H54 (cell line): ENCODE data around the gene PRR19.
A peak's percentile ranks its signal among the peaks of the same experiment; 100 is the strongest.

ENCODE experiments used
- DNase-seq: peaks from one replicate; pipeline ENCODE4 v3.0.0; 2011; ENCODE audit warnings: low spot score, mixed read lengths; ENCODE audit not compliant: insufficient read length
- FAIRE-seq: peaks from 3 replicates; lab custom pipeline; 2011; peaks lifted over from hg19 to GRCh38; lab: Jason Lieb, UNC
- POLR2A ChIP-seq: IDR thresholded peaks from 2 replicates; pipeline ENCODE4 v1.6.1; 2011; ENCODE audit warnings: low read depth, mild to moderate bottlenecking, low read length

The PRR19 gene

DNA sequence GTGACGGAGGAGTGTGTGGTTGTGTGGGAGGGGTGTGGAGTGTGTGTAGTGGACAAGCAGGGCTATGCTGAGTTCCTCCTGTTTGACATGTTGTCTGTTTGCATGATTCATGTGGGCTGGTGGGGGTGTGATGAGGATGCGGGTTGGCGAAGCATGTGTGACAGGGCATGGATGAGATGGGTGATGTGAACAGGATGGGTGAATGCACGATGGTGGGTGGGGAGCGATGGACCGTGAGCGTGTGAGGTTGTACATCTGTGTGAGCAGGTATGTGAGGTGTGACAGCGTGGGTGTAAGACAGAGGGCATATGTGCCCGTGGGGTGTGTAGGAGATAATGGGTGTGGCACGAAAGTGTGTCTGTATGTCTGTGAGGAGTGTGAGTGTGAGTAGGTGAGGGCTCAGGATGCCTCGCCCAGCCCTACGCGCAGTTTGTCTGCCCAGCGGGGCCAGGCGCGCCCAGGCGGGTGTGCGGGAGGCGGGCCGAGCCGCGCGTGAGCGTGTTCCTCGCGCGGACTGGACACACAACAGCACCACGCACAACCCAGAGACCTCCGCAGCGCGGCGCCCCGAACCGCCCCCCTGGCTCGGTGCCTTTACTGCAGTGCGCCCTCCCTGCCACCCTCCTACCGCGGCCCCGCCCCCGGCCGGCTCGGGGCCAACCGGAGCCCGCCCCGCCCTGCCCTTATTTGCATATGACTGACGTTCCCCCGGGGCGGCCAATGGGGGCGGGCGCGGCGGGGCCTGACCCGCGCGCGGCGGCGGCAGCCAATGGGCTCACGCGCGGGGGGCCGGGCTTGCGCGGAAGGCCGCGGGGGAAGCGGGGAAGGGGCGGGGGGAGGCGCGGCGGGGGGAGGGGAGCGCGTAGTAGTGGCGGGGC, 18.5 kb upstream of the PRR19 start:
- FAIRE-seq (no peak), DNase-seq (peak; percentile 99)

GRCh38 chr19:42284066-42284501, 17.8 kb upstream of the PRR19 start:
- TF ChIP-seq POLR2A = peak; percentile 34
- peak; percentile 93 for DNase-seq
- FAIRE-seq = no peak

More for the DNA sequence above, 18.5 kb upstream of the PRR19 start:
- TF ChIP-seq POLR2A = no peak

GRCh38 chr19:42284591-42285341, 17.2 kb upstream of the PRR19 start:
- DNase-seq (no peak), FAIRE-seq (no peak)
- TF ChIP-seq POLR2A = no peak; the same call in 1 of the 2 replicates

DNA sequence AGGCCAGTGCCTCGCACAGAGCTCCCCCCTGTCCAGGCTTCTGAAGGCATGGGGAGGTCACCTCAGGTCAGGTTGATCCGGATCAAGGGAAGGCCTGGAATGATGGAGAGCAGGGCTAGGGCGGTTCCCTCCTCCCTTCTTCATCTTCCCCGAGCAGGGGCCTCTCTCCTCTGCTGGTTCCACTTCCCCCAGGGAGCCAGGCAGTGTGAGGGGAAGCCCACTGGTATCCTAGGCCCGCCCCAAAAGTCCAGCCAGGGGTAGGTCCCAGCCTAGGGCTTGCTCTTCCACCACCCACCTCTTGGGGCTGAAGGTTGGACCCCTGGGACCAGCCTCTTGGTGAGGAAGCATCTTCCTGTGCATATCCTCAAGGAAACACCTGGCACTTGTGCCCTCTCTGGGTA, 16.4 kb upstream of the PRR19 start:
- FAIRE-seq (no peak), DNase-seq (no peak)
- no peak for TF ChIP-seq POLR2A

DNA sequence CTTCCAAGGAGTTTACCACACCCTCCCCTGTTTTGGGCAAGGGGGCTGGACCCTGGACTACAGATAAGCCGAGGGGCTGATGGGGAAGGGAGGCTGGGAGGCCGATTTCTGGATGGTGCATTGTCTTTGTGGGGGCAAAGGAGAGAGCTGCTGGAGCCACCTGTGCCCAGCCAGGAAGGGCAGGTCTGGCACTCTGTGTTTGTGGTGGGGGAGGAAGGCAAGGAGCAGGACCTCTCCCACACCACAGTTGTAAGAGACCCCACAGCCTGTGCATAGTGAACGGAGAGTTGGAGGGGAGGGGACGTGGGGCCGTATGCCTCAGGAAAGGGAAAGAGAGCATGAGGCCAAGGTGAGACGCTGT, 16.0 kb upstream of the PRR19 start:
- no peak for TF ChIP-seq POLR2A
- FAIRE-seq (no peak), DNase-seq (no peak)

DNA sequence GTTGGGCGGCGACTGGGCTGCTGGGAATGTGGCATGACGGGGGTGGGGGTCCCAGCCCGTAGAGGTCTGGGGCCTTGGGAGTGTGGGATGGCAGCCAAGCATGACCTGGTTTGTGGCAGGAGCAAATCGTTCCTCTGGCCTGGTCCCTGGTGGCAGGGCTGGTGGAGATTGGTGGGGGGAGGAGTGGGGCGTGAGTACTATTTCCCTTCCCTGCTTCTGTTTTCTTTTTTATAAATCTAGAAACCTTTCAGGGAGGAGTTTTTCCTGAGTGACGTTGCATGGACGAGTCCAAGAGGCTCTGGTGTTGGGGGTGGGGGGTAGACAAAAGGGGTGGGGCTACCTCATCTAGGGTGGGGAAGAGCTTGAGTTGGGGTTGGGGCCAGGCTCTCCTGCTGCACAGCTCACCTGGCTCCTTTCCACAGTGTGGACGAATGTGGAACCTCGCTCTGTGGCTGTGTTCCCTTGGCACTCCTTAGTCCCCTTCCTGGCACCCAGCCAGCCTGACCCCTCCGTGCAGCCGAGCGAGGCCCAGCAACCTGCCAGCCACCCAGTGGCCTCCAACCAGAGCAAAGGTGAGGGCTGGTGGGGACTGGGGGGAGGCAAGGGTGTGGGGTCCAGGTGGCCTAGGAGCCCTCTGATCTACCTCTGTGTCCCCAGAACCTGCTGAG, 15.4 kb upstream of the PRR19 start:
- no peak; the same call in 1 of the 2 replicates for TF ChIP-seq POLR2A
- FAIRE-seq = no peak

GRCh38 chr19:42287017-42287826, 14.7 kb upstream of the PRR19 start:
- FAIRE-seq = no peak
- no peak for TF ChIP-seq POLR2A
- DNase-seq = no peak

More for the DNA sequence above, 15.4 kb upstream of the PRR19 start:
- no peak for DNase-seq

GRCh38 chr19:42287827-42288107, 14.2 kb upstream of the PRR19 start:
- no peak for FAIRE-seq
- DNase-seq = no peak
- TF ChIP-seq POLR2A = no peak

DNA sequence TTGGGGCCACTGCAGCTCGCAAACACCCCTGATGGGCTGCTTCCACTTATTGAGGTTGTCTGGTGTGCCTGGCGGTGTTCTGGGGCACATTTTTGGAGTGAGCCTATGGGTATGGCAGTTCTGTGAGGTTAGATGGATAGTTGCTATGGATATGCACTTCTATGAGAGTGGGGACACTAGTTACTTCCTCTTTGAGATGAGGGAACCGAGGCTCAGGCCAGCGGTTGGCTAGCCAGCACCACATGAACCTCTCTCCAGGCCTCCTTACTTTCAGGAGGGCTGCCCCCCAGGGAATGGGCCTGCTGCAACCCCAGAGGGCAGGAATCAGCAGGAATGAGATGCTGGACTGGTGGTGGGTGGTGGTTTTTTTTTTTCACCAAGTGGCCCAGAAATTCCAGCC, 13.5 kb upstream of the PRR19 start:
- DNase-seq = no peak
- TF ChIP-seq POLR2A = no peak
- FAIRE-seq = no peak

- FAIRE-seq (no peak), DNase-seq (no peak)
- TF ChIP-seq POLR2A = no peak
These were observed 12.9 kb upstream of the PRR19 start for GRCh38 chr19:42288881-42289555.

GRCh38 chr19:42289556-42290041, 12.3 kb upstream of the PRR19 start:
- TF ChIP-seq POLR2A = no peak

DNA sequence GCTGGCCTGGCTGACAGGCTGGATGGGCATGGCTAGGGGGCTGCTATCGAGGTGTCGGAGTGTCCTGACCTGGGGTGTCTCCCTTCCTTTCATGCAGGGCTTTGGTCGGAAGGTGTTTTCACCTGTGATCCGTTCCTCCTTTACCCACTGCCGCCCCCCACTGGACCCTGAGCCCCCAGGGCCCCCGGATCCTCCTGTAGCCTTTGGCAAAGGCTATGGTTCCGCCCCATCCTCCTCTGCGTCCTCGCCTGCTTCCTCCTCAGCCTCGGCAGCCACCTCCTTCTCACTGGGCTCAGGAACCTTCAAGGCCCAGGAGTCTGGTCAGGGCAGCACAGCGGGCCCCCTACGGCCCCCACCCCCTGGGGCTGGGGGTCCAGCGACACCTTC, 11.8 kb upstream of the PRR19 start:
- FAIRE-seq = no peak
- DNase-seq = no peak
- TF ChIP-seq POLR2A = no peak

More at GRCh38 chr19:42289556-42290041, 12.3 kb upstream of the PRR19 start:
- no peak for DNase-seq
- FAIRE-seq = no peak
